ENCODE results near the gene COP1.

DNA sequence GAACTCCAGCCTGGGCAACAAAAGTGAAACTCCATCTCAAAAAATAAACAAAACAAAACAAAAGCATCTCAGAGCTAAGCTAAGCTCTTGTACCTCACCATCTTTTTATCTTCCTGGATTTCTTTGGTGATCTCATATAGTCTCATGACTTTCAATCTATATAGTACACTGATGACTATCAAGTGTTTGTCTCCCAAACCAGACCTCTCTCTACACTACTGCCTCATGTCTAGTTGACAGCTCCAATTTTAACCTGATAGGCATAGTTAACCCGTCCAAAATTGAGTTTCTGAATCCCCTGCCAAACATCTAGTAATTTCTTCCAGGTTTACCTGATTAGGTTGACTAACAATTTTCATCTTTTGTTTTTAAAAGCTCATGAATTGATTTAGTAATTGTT is 151.7 kb downstream of the COP1 start:
- TF ChIP-seq, protein P1, sequence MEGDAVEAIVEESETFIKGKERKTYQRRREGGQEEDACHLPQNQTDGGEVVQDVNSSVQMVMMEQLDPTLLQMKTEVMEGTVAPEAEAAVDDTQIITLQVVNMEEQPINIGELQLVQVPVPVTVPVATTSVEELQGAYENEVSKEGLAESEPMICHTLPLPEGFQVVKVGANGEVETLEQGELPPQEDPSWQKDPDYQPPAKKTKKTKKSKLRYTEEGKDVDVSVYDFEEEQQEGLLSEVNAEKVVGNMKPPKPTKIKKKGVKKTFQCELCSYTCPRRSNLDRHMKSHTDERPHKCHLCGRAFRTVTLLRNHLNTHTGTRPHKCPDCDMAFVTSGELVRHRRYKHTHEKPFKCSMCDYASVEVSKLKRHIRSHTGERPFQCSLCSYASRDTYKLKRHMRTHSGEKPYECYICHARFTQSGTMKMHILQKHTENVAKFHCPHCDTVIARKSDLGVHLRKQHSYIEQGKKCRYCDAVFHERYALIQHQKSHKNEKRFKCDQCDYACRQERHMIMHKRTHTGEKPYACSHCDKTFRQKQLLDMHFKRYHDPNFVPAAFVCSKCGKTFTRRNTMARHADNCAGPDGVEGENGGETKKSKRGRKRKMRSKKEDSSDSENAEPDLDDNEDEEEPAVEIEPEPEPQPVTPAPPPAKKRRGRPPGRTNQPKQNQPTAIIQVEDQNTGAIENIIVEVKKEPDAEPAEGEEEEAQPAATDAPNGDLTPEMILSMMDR (IDR thresholded peaks at IDR 0.05) = no peak
- TF ChIP-seq EZH2 (IDR thresholded peaks at IDR 0.05; ENCODE audit: borderline replicate concordance, insufficient read depth, low read depth, low read length, poor library complexity, severe bottlenecking) = no peak
